ENCODE measurements around the gene L3MBTL4. TPM values are rescaled to one million over a fixed set of nuclear protein-coding genes. Genes with fewer than 3 reads are reported as not detected.

The L3MBTL4 gene
- total RNA-seq, 1 experiment from 2014 or later = not detected

- Histone ChIP-seq H4K20me1 (ENCODE audit: insufficient read depth) (no peaks in the 10 kb centered on the region), H3K27ac (no peak overlapping the region), H3K79me2 (ENCODE audit: low read depth) (no peaks in the 10 kb centered on the region), H3K4me1 (replicated peaks; ENCODE audit: insufficient read depth) (no peaks in the 10 kb centered on the region), H3F3A (ENCODE audit: insufficient read depth, low read depth) (no peaks in the 10 kb centered on the region), H3K9me3 (ENCODE audit: insufficient read depth, low read depth) (no peaks in the 10 kb centered on the region), H3K4me3 (no peak overlapping the region), H3K27me3 (ENCODE audit: insufficient read depth, low read depth) (peaks cover 21% of the 10 kb centered on the region; the same call in 1 of the 2 replicates), H2AFZ (no peak overlapping the region), H3K9me2 (ENCODE audit: insufficient read depth) (no peaks in the 10 kb centered on the region), H3K4me2 (no peak overlapping the region), H3K36me3 (ENCODE audit: low read depth) (no peaks in the 10 kb centered on the region)
- TF ChIP-seq CTCF (conservative IDR thresholded peaks at IDR 0.05) = no peak
- TF ChIP-seq EZH2 (IDR thresholded peaks at IDR 0.05; ENCODE audit: low read depth) = no peak
- intact Hi-C loops (cut with micrococcal nuclease; ENCODE audit: unreplicated experiment) = no loop called here
- BruUV-seq (replicated peaks) = no TSS peak
- POLR2A ChIA-PET (ENCODE audit: unreplicated experiment) = no interaction called here
- DNase-seq = no peak
- CTCF ChIA-PET = no interaction called here
These were observed 472.8 kb downstream of the L3MBTL4 start for GRCh38 chr18:5941890-5942289.

GRCh38 chr18:5939801-5940667 is 474.7 kb downstream of the L3MBTL4 start:
- Histone ChIP-seq H3K4me3 (no peak overlapping the region), H3K4me1 (replicated peaks; ENCODE audit: insufficient read depth) (no peaks in the 10 kb centered on the region), H3K36me3 (ENCODE audit: low read depth) (no peaks in the 10 kb centered on the region), H3K4me2 (no peak overlapping the region), H3K27ac (no peak overlapping the region), H3F3A (ENCODE audit: insufficient read depth, low read depth) (no peaks in the 10 kb centered on the region), H2AFZ (no peak overlapping the region), H3K27me3 (ENCODE audit: insufficient read depth, low read depth) (peaks cover 33% of the 10 kb centered on the region; the same call in 1 of the 2 replicates), H3K79me2 (ENCODE audit: low read depth) (no peaks in the 10 kb centered on the region), H4K20me1 (ENCODE audit: insufficient read depth) (no peaks in the 10 kb centered on the region), H3K9me3 (ENCODE audit: insufficient read depth, low read depth) (no peaks in the 10 kb centered on the region), H3K9me2 (ENCODE audit: insufficient read depth) (no peaks in the 10 kb centered on the region)
- ChIA-PET CTCF (no interaction called here), POLR2A (ENCODE audit: unreplicated experiment) (no interaction called here)
- intact Hi-C loops (cut with micrococcal nuclease; ENCODE audit: unreplicated experiment) = no loop called here
- TF ChIP-seq EZH2 (IDR thresholded peaks at IDR 0.05; ENCODE audit: low read depth) = no peak
- no peak for TF ChIP-seq CTCF (conservative IDR thresholded peaks at IDR 0.05)
- DNase-seq = no peak
- BruUV-seq (replicated peaks) = no TSS peak

- intact Hi-C loops (cut with micrococcal nuclease; ENCODE audit: unreplicated experiment) = no loop called here
- H2AFZ ChIP-seq = no peak overlapping the region
These were observed 476.9 kb downstream of the L3MBTL4 start for GRCh38 chr18:5937795-5938194.

More at GRCh38 chr18:5937795-5938194, 476.9 kb downstream of the L3MBTL4 start:
- no peaks in the 10 kb centered on the region for H4K20me1 ChIP-seq (ENCODE audit: insufficient read depth)
- no peaks in the 10 kb centered on the region for H3K9me3 ChIP-seq (ENCODE audit: insufficient read depth, low read depth)
- H3K36me3 ChIP-seq (ENCODE audit: low read depth) = no peaks in the 10 kb centered on the region
- TF ChIP-seq EZH2 (IDR thresholded peaks at IDR 0.05; ENCODE audit: low read depth) = no peak
- no peak overlapping the region for H3K4me3 ChIP-seq
- H3K9me2 ChIP-seq (ENCODE audit: insufficient read depth) = no peaks in the 10 kb centered on the region
- H3K4me1 ChIP-seq (replicated peaks; ENCODE audit: insufficient read depth) = no peaks in the 10 kb centered on the region
- CTCF ChIA-PET = no interaction called here
- no peaks in the 10 kb centered on the region for H3F3A ChIP-seq (ENCODE audit: insufficient read depth, low read depth)
- POLR2A ChIA-PET (ENCODE audit: unreplicated experiment) = no interaction called here
- no peak overlapping the region for H3K4me2 ChIP-seq
- no peaks in the 10 kb centered on the region for H3K79me2 ChIP-seq (ENCODE audit: low read depth)
- BruUV-seq (replicated peaks) = no TSS peak
- peaks cover 38% of the 10 kb centered on the region; the same call in 1 of the 2 replicates for H3K27me3 ChIP-seq (ENCODE audit: insufficient read depth, low read depth)
- no peak overlapping the region for H3K27ac ChIP-seq
- no peak for DNase-seq
